Activated T-helper 2 cell treated with anti-CD3 and anti-CD28 coated beads, Interferon-gamma antibody, Interleukin-2, Interleukin-4, amounts not matched to agents 10 μg/mL and 5 μg/mL and 100 μg/mL, durations not matched to agents 14 hours and 24 hours and 36 hours (primary cell): ENCODE measurements around the gene IL12RB1. TPM values are rescaled to one million over a fixed set of nuclear protein-coding genes. Genes with fewer than 3 reads are reported as not detected.

Experiments used
- DNase-seq: peaks from one replicate; pipeline ENCODE4 v3.0.0; 2021; ENCODE audit warnings: low spot score
- H3K27ac Mint-ChIP-seq: one replicate; pipeline ENCODE4 v1.8.0; 2021; ENCODE audit warnings: mixed read lengths
- H3K27me3 Mint-ChIP-seq: one replicate; pipeline ENCODE4 v1.8.0; 2021; ENCODE audit warnings: low read depth, mixed read lengths
- H3K36me3 Mint-ChIP-seq: one replicate; pipeline ENCODE4 v1.8.0; 2021; ENCODE audit warnings: low read depth, mixed read lengths
- H3K4me1 Mint-ChIP-seq: one replicate; pipeline ENCODE4 v1.8.0; 2021; ENCODE audit warnings: low read depth, mixed read lengths
- H3K4me3 Mint-ChIP-seq: one replicate; pipeline ENCODE4 v1.8.0; 2021; ENCODE audit warnings: low read depth, mild to moderate bottlenecking, moderate library complexity, mixed read lengths
- H3K9me3 Mint-ChIP-seq: one replicate; pipeline ENCODE4 v1.8.0; 2021; ENCODE audit warnings: mixed read lengths
- intact Hi-C: fragments of 100-400 bp; cut with micrococcal nuclease; formaldehyde crosslinking; loops from one replicate; pipeline ENCODE4 v1.15.1; 2023
- total RNA-seq: library from RNA; stranded (reverse); gene quantifications from 2 replicates; pipeline ENCODE4 v1.2.3, GENCODE V29; 2022

IL12RB1 gene
- total RNA-seq, 1 donor from 2014 or later: 43.3 TPM

- DNase-seq: no peak
- Mint-ChIP-seq H3K4me1 (peaks cover 49% of the 10 kb centered on the region), H3K9me3 (no peaks in the 10 kb centered on the region), H3K27ac (peak overlapping the region; percentile 92), H3K27me3 (no peaks in the 10 kb centered on the region), H3K4me3 (no peak overlapping the region), H3K36me3 (peaks cover 4% of the 10 kb centered on the region)
- intact Hi-C loops: no loop called here
These were observed 66.3 kb downstream of the IL12RB1 start for GRCh38 chr19:18020212-18021085.

GRCh38 chr19:18017275-18018083 lies 69.3 kb downstream of the IL12RB1 start:
- no peak overlapping the region for H3K27ac Mint-ChIP-seq
- H3K9me3 Mint-ChIP-seq: no peaks in the 10 kb centered on the region
- DNase-seq: no peak
- H3K4me1 Mint-ChIP-seq: peaks cover 59% of the 10 kb centered on the region
- peaks cover 34% of the 10 kb centered on the region for H3K36me3 Mint-ChIP-seq
- intact Hi-C loops: no loop called here
- no peak overlapping the region for H3K4me3 Mint-ChIP-seq
- H3K27me3 Mint-ChIP-seq: no peaks in the 10 kb centered on the region

GRCh38 chr19:18016209-18016910 lies 70.4 kb downstream of the IL12RB1 start:
- H3K9me3 Mint-ChIP-seq: no peaks in the 10 kb centered on the region
- intact Hi-C loops: no loop called here
- peaks cover 51% of the 10 kb centered on the region for H3K4me1 Mint-ChIP-seq
- no peaks in the 10 kb centered on the region for H3K27me3 Mint-ChIP-seq
- peaks cover 43% of the 10 kb centered on the region for H3K36me3 Mint-ChIP-seq
- H3K4me3 Mint-ChIP-seq: no peak overlapping the region
- no peak for DNase-seq
- H3K27ac Mint-ChIP-seq: no peak overlapping the region

- peak; percentile 33 for DNase-seq
- peak overlapping the region; percentile 81 for H3K27ac Mint-ChIP-seq
- peaks cover 42% of the 10 kb centered on the region for H3K4me1 Mint-ChIP-seq
- intact Hi-C loops: no loop called here
- H3K4me3 Mint-ChIP-seq: peak overlapping the region; percentile 52
- peaks cover 60% of the 10 kb centered on the region for H3K36me3 Mint-ChIP-seq
- H3K27me3 Mint-ChIP-seq: no peaks in the 10 kb centered on the region
- H3K9me3 Mint-ChIP-seq: no peaks in the 10 kb centered on the region
These were observed 72.5 kb downstream of the IL12RB1 start for GRCh38 chr19:18014197-18014596.

- DNase-seq: no peak
- no peak overlapping the region for H3K4me3 Mint-ChIP-seq
- peaks cover 67% of the 10 kb centered on the region for H3K36me3 Mint-ChIP-seq
- H3K27me3 Mint-ChIP-seq: no peaks in the 10 kb centered on the region
- H3K27ac Mint-ChIP-seq: peak overlapping the region; percentile 81
- no peaks in the 10 kb centered on the region for H3K9me3 Mint-ChIP-seq
- intact Hi-C loops: no loop called here
- peaks cover 46% of the 10 kb centered on the region for H3K4me1 Mint-ChIP-seq
These were observed 73.3 kb downstream of the IL12RB1 start for GRCh38 chr19:18013210-18014111.

- peaks cover 44% of the 10 kb centered on the region for H3K4me1 Mint-ChIP-seq
- H3K4me3 Mint-ChIP-seq: no peak overlapping the region
These were observed 76.6 kb downstream of the IL12RB1 start for GRCh38 chr19:18010149-18010548.

GRCh38 chr19:18009412-18010066 lies 77.2 kb downstream of the IL12RB1 start:
- DNase-seq: no peak
- H3K4me3 Mint-ChIP-seq: peak overlapping the region; percentile 85
- no peaks in the 10 kb centered on the region for H3K27me3 Mint-ChIP-seq
- H3K27ac Mint-ChIP-seq: peak overlapping the region; percentile 72
- H3K9me3 Mint-ChIP-seq: no peaks in the 10 kb centered on the region
- intact Hi-C loops: loop anchor here (2.0 to 10.0 kb wide), 3 partner anchors 13 to 155 kb away; no protein-coding TSS in a partner anchor
- H3K36me3 Mint-ChIP-seq: peaks cover 68% of the 10 kb centered on the region
- peaks cover 40% of the 10 kb centered on the region for H3K4me1 Mint-ChIP-seq

More at GRCh38 chr19:18010149-18010548, 76.6 kb downstream of the IL12RB1 start:
- no peaks in the 10 kb centered on the region for H3K9me3 Mint-ChIP-seq
- peaks cover 74% of the 10 kb centered on the region for H3K36me3 Mint-ChIP-seq
- no peaks in the 10 kb centered on the region for H3K27me3 Mint-ChIP-seq
- no peak overlapping the region for H3K27ac Mint-ChIP-seq
- no peak for DNase-seq
- intact Hi-C loops: no loop called here

Other genes with a start within 250 kb of the IL12RB1 start
- gene JAK3, start 239.0 kb downstream of the IL12RB1 start, total RNA-seq: 212 and 221 TPM in 2 replicates
- 2,784 and 2,842 TPM in 2 replicates for gene RPL18A, start 227.0 kb downstream of the IL12RB1 start, total RNA-seq
- 0.69 and 0.75 TPM in 2 replicates for gene SLC5A5, start 215.0 kb downstream of the IL12RB1 start, total RNA-seq
- gene CCDC124, start 153.9 kb downstream of the IL12RB1 start, total RNA-seq: 116 and 123 TPM in 2 replicates
- 0.14 and 0.16 TPM in 2 replicates for gene KCNN1, start 119.8 kb downstream of the IL12RB1 start, total RNA-seq
- 39.2 and 40.5 TPM in 2 replicates for gene ARRDC2, start 78.8 kb downstream of the IL12RB1 start, total RNA-seq
- gene MAST3, start 10.8 kb upstream of the IL12RB1 start, total RNA-seq: 16.6 and 17.2 TPM in 2 replicates
- gene PIK3R2, start 66.2 kb upstream of the IL12RB1 start, total RNA-seq: 19.4 and 21.4 TPM in 2 replicates
- 37.0 and 41.2 TPM in 2 replicates for gene IFI30, start 86.9 kb upstream of the IL12RB1 start, total RNA-seq
- gene MPV17L2, start 106.3 kb upstream of the IL12RB1 start, total RNA-seq: 14.5 and 14.8 TPM in 2 replicates
- gene RAB3A, start 117.1 kb upstream of the IL12RB1 start, total RNA-seq: 6.3 and 7.4 TPM in 2 replicates
- gene PDE4C, start 139.5 kb upstream of the IL12RB1 start, total RNA-seq: 0.14 TPM in 2 replicates
- gene IQCN, start 187.5 kb upstream of the IL12RB1 start, total RNA-seq: 2.9 and 3.3 TPM in 2 replicates
- 462 and 464 TPM in 2 replicates for gene JUND, start 194.7 kb upstream of the IL12RB1 start, total RNA-seq
- 198 and 208 TPM in 2 replicates for gene LSM4, start 236.1 kb upstream of the IL12RB1 start, total RNA-seq